HL-60 (cell line): ENCODE results near the gene DPP6.

Experiments
- DNase-seq, 2 experiments: peaks; one replicate each; pipeline ENCODE4 v3.0.0-alpha.2; 2010 to 2020; ENCODE audit warnings: low read depth in 1 of 2, low spot score in 1 of 2
- H3K27ac ChIP-seq: fragments of 250-450 bp; sonication (Bioruptor Pico); replicated peaks from 2 replicates; pipeline ENCODE4 v1.5.1; 2020; ENCODE audit warnings: mild to moderate bottlenecking, moderate library complexity
- H3K27me3 ChIP-seq: fragments of 250-450 bp; sonication (Bioruptor Pico); 2 replicates; pipeline ENCODE4 v1.5.1; 2021; ENCODE audit warnings: mild to moderate bottlenecking, moderate library complexity; ENCODE audit not compliant: insufficient read depth, poor library complexity, severe bottlenecking
- H3K4me3 ChIP-seq: replicated peaks from 2 replicates; pipeline ENCODE4 v1.5.1; 2011; ENCODE audit warnings: mild to moderate bottlenecking, control low read depth, low read length; ENCODE audit not compliant: insufficient read depth
- GABPA ChIP-seq: IDR thresholded peaks from 2 replicates; pipeline ENCODE4 v1.6.1; 2012; ENCODE audit warnings: low read depth
- POLR2AphosphoS5 ChIP-seq: IDR thresholded peaks from 2 replicates; pipeline ENCODE4 v1.6.1; 2012; ENCODE audit warnings: low read depth
- REST ChIP-seq: IDR thresholded peaks from 2 replicates; pipeline ENCODE4 v1.6.1; 2012; ENCODE audit warnings: low read depth; ENCODE audit not compliant: insufficient replicate concordance
- SPI1 ChIP-seq: IDR thresholded peaks from 2 replicates; pipeline ENCODE4 v1.6.1; 2012; ENCODE audit warnings: low read depth, mild to moderate bottlenecking, borderline replicate concordance
- TF ChIP-seq, protein P1 (sequence below): IDR thresholded peaks from one replicate; pipeline ENCODE4 v1.5.1; 2011; ENCODE audit warnings: low read length, control low read depth, inconsistent platforms; ENCODE audit not compliant: insufficient read depth

The DPP6 gene

DNA sequence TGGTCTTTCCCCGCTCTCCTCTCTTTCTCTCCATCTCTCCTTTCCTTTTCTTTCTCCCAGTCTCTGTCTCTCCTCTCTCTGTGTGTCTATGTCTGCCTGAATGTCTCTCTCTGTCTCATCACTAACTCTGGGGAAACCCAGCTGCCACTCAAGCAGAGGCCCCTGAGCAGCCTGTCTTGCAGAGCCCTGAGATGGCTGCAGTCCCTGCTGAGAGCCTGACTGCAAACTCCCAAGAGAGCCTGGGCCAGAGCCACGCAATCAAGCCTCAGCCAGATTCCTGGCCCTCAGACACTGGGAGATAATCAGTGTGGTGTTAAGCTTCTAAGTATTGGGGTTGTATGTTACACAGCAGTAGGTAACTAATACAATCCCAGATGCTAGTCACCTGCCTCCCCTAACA is 859.2 kb downstream of the DPP6 start:
- H3K27me3 ChIP-seq, result peaks cover 20% of the 10 kb centered on the region
- H3K27ac ChIP-seq, result no peak overlapping the region
- TF ChIP-seq, protein P1, sequence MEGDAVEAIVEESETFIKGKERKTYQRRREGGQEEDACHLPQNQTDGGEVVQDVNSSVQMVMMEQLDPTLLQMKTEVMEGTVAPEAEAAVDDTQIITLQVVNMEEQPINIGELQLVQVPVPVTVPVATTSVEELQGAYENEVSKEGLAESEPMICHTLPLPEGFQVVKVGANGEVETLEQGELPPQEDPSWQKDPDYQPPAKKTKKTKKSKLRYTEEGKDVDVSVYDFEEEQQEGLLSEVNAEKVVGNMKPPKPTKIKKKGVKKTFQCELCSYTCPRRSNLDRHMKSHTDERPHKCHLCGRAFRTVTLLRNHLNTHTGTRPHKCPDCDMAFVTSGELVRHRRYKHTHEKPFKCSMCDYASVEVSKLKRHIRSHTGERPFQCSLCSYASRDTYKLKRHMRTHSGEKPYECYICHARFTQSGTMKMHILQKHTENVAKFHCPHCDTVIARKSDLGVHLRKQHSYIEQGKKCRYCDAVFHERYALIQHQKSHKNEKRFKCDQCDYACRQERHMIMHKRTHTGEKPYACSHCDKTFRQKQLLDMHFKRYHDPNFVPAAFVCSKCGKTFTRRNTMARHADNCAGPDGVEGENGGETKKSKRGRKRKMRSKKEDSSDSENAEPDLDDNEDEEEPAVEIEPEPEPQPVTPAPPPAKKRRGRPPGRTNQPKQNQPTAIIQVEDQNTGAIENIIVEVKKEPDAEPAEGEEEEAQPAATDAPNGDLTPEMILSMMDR, result no peak
- no peak for TF ChIP-seq POLR2AphosphoS5
- TF ChIP-seq SPI1, result no peak
- TF ChIP-seq REST, result no peak
- TF ChIP-seq GABPA, result no peak
- no peak overlapping the region for H3K4me3 ChIP-seq
- DNase-seq, result no peak

DNA sequence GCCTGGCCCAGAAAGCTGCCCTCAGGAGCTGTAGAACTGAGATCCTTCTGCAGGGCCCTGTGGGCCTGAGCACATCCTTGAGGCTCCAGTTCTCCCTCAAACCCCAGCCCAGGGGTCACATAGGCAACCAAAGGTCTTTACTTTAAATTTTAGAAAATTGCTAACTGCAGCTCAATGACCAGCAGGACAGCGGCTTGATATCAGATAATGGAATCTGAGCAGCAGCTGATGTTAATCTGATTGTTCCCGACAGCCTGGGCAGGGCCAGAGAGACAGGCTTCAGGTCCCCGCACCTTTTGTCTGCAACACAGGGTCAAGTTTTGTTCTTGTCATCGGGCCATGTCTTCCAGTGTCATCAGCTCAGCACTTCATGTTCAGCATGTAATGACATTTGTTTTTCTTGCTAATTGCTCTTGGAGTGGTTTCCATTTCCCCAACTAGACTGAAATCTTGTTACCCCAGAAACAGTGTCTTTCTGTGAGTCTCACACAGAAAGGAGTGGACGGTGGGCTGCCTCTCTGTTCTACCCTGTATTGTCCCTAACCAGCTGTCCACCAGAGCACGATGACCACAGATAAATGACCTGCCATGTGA is 859.8 kb downstream of the DPP6 start:
- Histone ChIP-seq H3K27me3 (peaks cover 20% of the 10 kb centered on the region), H3K4me3 (no peak overlapping the region), H3K27ac (no peak overlapping the region)
- TF ChIP-seq POLR2AphosphoS5 (no peak), REST (no peak), SPI1 (no peak), GABPA (no peak)
- TF ChIP-seq, protein P1, result no peak
- DNase-seq, result no peak

GRCh38 chr7:154912871-154913637 is 860.9 kb downstream of the DPP6 start:
- no peak overlapping the region for H3K4me3 ChIP-seq
- H3K27ac ChIP-seq, result no peak overlapping the region
- H3K27me3 ChIP-seq, result peaks cover 20% of the 10 kb centered on the region
- DNase-seq, result no peak
- TF ChIP-seq GABPA (no peak), REST (no peak), POLR2AphosphoS5 (no peak), SPI1 (no peak)
- TF ChIP-seq, protein P1, result no peak
